ENCODE results near the gene HIP1. TPM values are rescaled to one million over a fixed set of nuclear protein-coding genes. Genes with fewer than 3 reads are reported as not detected.
"Not testable (repeated sequence)": the region's sequence is repeated elsewhere in the genome, so short reads cannot be mapped to it uniquely, and the experiment has no call there.

The HIP1 gene
- polyA plus RNA-seq, 12 donors = 19.1 to 29.3 (median 24.8) TPM; not detected in 1

GRCh38 chr7:75621124-75621523, 117.6 kb downstream of the HIP1 start:
- DNase-seq = no peak

GRCh38 chr7:75619636-75620035, 119.1 kb downstream of the HIP1 start:
- DNase-seq = no peak

GRCh38 chr7:75617634-75618234, 121.0 kb downstream of the HIP1 start:
- DNase-seq = peak; percentile 33

DNA sequence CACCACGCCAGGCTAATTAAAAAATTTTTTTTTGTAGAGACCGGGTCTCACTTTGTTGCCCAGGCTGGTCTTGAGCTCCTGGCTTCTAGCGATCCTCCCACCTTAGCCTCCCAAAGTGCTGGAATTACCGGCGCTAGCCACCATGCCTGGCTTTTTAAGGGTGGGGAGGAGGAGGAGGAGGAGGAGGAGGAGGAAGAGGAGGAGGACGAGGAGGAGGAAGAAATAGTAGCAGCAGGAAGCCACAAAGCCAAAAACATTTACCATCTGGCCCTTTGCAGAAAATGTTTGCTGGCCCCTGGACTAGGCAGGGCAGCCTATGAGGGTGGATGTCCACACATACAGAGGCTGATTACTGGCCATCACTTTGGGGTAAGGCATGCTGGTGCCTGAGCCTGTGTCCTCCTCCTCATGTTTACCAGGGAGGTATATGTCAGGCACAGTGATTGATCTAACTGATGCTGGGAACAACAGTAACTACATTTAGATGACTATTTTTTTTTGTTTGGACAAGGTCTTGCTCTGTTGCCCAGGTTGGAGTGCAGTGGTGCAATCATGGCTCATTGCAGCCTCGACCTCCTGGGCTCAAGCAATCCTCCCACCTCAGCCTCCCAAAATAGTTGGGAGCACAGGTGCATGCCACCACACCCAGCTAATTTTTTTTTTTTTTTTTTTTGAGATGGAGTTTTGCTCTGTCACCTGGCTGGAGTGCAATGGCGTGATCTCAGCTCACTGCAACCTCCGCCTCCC, 122.1 kb downstream of the HIP1 start:
- DNase-seq = no peak

- DNase-seq = no peak
Observed at GRCh38 chr7:75614401-75614800, 124.3 kb downstream of the HIP1 start.

DNA sequence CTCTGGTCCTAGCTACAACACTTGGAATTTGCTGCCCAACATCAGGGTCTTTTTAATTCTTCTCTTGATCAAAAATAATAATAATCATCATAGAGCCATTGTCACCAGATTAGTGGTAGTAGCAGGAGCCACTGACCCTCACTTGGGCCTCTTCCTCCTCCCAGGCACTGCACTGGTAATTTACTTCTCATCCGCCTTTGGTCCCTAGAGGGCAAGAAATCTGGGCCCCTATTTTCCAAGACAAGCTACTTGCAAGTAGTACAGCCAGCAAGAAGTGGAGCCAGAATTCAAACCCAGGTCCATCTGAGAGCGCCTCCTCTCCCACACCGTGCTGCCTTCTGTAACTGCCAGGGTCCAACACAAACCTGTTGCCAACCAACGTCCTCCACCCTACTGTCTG, 125.4 kb downstream of the HIP1 start:
- no peak for DNase-seq

DNA sequence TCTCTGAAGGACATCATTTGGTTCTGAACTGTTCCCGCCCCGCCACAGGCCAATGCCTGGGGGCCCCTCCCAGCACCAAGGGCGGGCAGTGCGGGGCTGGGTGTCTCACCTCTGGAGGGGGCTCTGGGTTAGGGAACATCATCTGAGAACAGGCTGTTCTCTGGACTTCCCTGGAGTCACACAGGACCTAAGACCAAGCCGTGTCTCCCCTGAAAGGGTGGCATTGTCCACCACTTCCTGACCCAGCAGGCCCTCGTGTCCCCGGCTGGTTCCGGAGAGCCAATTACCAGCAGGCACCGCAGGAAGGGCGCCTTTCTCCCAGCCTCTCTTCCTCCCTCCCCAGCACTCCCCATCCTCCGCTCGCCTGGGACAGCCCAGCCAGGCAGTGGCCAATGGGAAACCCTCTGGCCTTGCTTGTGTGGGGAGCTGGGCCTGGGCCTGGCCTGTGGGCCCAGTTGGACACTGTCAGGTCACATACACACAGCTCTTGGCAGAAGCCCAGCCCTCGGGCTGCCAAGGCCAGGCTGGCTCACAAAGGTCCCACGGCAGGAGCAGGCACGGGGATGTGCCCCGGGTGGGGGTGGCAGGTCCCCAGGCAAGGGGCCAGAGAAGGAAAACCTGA, 127.1 kb downstream of the HIP1 start:
- DNase-seq = no peak

DNA sequence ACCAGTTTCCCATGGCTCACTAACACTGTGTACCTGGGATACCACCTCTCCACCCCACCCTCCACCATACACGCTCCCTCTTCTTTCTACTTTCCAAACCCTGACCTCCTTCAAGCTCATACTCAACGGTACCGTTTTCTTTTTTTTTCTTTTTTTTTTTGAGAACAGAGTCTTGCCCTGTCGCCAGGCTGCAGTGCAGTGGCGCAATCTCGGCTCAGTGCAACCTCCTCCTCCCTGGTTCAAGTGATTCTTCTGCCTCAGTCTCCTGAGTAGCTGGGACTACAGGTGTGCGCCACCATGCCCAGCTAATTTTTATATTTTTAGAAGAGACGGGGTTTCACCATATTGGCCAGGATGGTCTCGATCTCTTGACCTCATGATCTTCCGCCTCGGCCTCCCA, 129.3 kb downstream of the HIP1 start:
- not testable (repeated sequence) for DNase-seq

- peak; percentile 41 for DNase-seq
Observed at GRCh38 chr7:75608451-75609122, 130.2 kb downstream of the HIP1 start.

DNA sequence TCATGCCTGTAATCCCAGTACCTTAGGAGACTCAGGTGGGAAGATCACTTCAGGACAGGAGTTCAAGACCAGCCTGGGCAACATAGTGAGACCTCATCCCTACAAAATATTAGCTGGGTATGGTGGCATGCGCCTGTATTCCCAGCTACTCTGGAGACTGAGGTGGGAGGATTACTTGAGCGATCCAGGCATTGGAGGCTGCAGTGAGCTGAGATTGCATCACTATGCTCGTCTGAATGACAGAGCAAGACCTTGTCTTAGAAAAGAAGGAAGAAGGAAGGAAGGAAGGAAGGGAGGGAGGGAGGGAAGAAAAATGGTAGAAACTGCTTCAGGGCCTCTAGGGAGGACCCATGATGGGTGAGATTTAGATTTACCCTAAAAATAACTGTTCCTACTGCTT, 134.3 kb downstream of the HIP1 start:
- no peak for DNase-seq

DNA sequence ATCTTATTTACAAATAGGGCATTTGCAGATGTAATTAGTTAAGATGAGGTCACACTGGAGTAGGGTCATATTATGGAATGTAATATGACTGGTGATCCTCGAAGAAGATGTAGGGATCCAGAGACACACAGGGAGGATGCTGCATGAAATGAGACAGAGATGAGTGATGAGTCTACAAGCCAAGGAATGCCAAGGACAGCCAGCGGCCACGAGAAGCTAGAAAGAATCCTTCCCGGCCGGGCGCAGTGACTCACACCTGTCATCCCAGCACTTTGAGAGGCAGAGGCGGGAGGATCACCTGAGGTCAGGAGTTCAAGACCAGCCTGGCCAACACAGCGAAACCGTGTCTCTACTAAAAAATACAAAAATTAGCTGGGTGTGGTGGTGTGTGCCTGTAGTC, 135.9 kb downstream of the HIP1 start:
- DNase-seq = not testable (repeated sequence)

GRCh38 chr7:75601539-75601938, 137.2 kb downstream of the HIP1 start:
- no peak for DNase-seq

DNA sequence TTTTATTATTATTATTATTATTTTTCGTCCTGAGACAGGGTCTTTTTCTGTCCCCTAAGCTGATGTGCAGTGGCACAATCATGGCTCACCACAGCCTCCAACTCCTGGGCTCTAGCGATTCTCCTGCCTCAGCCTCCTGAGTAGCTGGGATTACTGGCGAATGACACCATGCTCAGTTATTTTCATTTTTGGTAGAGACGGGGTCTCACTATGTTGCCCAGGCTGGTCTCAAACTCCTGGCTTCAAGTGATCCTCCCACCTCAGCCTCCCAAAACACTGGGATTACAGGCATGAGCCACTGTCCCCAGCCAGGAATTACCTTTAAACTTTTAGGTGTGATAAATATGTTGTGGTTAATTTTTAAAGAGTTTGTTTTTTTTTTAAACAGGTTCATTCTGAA, 138.0 kb downstream of the HIP1 start:
- not testable (repeated sequence) for DNase-seq

GRCh38 chr7:75599244-75599781, 139.4 kb downstream of the HIP1 start:
- DNase-seq = peak; percentile 41

DNA sequence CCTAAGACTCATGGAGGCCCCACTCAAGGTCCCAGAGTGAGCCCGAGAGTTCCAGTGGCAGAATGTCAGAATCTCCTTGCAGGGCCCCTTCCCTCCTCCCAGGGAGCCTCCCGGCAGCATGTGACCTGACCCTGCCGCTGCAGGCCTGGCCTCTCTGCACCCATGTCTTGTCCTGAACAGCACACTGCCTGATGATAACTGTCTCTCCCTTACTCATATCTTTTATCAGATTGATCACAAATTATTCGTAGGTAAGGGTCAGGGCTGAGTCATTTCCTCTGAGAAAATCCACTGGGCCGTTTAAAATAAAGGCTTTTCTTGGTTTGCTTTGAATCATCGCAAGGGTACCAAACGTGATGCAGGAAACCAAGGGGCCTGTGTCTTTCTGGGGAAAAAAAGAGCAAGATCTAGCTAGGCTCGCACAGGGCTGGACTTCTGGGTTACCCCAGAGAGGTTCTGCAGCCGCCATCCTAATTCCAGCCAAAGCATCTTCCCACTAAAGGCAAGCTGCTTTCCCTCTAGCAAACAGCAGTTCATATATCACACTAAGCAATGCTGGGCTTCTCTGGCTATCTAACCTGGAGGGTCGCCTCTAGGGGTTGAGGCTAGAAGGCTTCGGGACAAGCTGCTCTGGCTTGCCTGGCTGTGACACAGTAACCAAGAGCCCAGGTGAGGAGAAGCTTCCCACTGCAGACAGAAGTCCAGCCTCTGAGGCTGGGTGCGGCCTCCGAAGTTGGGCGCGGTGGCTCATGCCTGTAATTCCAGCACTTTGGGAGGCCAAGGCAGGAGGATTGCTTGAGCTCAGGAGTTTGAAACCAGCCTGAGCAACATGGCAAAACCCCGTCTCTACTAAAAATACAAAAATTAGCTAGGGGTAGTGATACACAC, 141.8 kb downstream of the HIP1 start:
- no peak for DNase-seq

GRCh38 chr7:75595766-75596165, 143.0 kb downstream of the HIP1 start:
- no peak for DNase-seq

DNA sequence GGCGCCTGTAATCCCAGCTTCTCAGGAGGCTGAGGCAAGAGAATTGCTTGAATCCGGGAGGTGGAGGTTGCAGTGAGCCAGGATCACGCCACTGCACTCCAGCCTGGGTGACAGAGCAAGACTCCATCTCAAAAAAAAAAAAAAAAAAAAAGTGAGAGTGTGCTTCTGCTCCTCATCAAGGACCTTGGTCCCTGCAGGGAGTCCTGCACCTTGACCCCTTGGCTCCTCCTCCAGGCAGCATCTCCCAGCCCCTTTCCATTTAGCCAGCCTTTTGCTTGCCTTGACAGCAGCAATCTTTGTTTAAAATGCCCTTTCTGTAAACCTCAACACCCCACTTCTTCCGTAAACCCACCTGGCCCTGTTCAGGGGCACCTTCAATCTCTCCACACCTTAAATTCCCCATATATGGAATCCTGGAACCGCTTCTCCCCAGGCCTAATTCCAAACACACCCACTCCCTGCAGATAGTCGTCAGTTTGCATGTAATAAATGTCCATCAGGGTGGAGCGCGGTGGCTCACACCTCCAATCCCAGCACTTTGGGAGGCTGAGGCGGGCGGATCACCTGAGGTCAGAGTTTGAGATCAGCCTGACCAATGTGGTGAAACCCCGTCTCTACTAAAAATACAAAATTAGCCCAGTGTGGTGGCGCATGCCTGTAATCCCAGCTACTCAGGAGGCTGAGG, 145.1 kb downstream of the HIP1 start:
- DNase-seq = not testable (repeated sequence)

DNA sequence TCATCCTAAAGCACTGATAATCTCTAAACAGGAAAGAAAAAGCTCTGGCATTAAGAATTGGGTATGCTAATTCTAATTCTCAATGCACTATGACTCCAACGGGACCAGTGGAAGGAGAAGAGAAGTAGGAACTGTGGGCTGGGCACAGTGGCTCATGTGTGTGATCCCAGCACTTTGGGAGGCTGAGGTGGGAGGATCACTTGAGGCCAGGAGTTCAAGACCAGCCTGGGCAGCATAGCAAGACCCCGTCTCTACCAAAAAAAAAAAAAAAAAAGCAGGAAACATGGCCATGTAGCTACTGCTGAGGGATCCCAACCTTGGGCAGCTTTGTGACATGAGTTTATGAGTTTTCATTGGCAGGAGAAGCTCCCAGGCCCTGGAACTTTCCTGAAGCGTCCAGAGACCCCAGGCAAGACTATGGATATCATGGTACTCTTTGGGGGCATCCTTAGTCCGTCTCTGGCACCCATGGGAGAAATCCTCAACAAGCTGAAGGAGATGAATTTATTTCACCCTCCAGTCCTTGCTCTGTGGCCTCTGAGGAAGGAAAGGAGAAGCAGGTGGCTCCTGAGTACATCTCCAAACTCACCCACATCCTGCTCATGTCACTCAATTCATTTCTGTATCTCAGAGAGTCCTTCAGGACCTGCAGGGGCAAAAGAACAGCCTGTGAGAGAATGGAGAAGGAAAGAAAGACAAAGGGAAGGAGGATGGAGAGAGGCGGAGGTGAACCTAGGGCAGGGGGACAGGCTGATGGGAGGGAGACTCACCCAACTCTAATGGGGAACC, 147.1 kb downstream of the HIP1 start:
- DNase-seq = no peak

GRCh38 chr7:75590373-75591005, 148.3 kb downstream of the HIP1 start:
- DNase-seq = no peak
